ENCODE data around the gene SMOC2.
"Not testable (repeated sequence)": the region's sequence is repeated elsewhere in the genome, so short reads cannot be mapped to it uniquely, and the experiment has no call there.

Gene SMOC2

GRCh38 chr6:168609026-168609685, 168.2 kb downstream of the SMOC2 start:
- DNase-seq: no peak

DNA sequence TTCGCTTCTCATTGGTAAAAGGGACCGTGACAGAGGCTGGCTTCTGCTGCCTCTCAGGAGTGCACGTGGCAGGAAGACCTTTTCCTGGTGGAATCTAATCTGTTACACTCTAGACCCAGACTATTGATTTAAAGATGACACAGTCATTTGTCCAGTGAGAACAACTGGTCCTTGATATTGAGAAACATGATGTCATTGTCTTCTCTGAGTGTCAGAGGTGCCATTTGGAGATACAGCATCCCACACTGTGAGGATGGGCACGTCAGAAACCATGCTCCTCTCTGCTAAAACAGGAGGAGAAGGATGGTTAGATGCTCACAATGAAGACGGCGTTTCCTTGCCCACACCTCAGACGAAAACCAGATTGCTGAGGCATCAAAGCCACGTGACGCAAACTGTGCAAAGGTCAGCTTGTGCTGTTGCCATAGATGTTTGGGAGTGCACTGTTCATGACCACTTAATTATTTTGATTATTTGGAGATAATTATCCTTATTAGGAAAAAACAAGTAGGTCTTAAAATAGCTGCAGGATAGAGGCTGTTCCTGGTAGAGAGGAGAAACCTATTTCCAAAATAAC, 169.0 kb downstream of the SMOC2 start:
- no peak for DNase-seq

GRCh38 chr6:168610966-168611365, 170.0 kb downstream of the SMOC2 start:
- DNase-seq: not testable (repeated sequence)

GRCh38 chr6:168611691-168612090, 170.7 kb downstream of the SMOC2 start:
- no peak for DNase-seq

- DNase-seq: no peak
Measured at GRCh38 chr6:168612586-168612985, 171.6 kb downstream of the SMOC2 start.

GRCh38 chr6:168615837-168616236, 174.9 kb downstream of the SMOC2 start:
- no peak for DNase-seq

DNA sequence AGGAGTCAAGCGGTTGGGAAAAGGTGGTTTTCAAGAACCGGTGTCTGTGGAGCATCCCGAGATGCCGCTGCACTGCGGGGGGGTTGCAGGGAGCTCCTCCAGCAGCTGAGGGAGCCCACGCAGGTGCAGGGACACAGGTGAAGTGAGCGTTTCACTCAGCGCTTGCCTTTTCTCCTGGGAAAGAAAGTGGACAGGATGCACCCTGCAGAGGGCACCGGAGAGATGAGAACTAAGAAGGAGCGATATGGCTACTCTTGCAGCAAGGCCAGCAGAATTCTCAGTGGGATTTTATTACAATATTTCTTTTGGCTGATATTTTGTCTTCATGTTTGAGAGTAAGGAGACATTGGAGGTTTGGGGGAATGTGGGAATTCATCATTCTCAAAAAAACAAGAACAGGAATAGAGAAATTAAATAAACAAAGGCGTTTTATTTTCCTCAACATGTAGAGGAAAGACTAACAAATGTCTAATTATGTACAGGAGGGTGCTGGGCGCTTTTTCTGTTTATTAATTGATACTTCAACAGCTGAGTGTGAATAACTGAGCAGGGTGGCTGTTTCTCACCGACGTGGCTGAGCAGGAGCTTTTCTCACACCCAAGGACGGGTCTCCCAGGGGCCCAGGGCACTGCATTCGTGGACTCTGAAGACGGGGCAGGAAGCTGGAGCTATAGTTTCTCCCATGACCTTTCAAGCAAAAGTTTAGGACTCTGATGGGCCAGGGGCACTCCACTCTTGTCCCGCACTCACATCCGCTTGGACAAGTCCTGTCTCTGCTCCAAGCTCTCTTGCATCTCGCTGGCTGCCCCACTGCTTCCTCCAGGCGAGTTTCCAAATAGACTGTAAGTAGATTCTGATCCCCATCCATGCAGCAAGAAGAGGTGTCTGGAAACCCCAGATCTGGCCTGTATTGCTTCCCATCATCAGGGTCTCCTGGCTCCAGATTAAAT, 176.1 kb downstream of the SMOC2 start:
- DNase-seq: no peak

DNA sequence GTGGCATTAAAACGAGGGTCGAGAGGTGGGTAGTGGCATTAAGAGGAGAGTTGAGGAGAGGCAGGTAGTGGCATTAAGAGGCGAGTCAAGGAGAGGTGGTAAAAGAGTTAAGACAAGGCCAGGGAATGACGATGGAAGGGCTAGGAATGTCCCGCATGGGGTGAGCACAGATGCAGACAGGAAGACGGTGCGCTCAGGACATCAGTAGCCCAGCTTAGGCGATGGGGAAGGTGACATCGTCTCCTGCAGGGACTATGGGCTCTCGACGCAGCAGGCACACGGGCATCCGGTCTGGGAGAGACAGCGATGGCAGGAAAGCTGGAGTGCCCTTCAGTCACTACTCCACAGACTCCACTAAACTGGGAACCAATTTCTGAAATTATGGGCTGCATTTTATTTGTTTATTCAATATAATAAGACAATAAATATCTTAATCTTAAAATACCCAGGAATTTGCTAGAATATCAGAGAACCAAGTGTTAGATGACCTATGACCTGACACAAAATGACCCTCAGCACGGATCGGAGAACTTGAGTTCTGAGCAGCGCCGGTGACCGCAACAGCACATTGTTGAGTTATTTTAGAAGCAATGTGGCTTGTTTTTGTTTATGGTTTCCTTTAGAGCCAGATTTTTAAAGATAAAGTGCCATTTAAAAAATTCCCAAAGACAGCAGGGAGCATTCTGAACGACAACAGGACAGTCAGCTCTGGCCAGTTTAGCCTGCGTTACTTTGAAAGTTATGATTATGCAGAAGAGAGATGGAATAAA, 177.7 kb downstream of the SMOC2 start:
- no peak for DNase-seq

- DNase-seq: no peak
Measured at GRCh38 chr6:168619560-168620314, 178.8 kb downstream of the SMOC2 start.

DNA sequence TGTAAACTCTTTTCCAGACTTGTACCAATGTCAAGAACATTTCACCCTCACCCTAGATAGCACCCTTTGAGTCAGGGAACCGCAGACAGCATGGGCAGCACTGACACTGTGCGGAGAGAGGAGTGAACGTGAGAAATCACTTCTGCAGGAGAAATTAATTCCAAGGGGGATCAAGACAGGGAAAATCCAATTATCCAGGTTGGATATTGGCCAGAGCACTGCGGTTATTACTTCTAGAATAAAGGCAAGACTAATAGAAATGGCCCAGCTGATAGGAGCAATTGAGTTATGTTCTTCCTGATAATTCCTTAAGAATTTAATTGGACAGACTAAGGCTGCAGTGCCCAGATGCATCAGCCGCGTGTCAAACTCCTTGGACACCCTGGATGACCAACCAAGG, 179.6 kb downstream of the SMOC2 start:
- DNase-seq: no peak

DNA sequence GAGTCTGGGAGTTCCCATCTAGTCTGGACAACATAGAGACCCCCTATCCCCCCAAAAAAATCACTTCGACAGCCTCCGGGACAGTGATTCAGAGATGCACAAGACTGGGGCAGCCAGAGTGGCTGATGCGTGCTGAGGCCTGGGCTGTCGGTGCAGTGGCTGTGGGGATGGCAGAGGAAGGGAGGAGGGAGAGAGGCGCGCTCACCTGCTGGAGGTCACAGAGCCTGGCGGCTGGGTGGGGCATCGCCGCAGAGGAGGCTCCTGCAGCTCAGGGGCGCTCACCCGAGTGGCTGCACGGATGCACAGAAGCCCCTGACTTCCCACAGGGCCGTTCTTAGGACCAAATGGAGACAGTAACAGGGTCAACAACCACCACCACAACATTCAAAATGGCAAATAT, 182.8 kb downstream of the SMOC2 start:
- no peak for DNase-seq

GRCh38 chr6:168624540-168624939, 183.6 kb downstream of the SMOC2 start:
- DNase-seq: no peak

- DNase-seq: no peak
Measured at GRCh38 chr6:168624948-168625347, 184.0 kb downstream of the SMOC2 start.

DNA sequence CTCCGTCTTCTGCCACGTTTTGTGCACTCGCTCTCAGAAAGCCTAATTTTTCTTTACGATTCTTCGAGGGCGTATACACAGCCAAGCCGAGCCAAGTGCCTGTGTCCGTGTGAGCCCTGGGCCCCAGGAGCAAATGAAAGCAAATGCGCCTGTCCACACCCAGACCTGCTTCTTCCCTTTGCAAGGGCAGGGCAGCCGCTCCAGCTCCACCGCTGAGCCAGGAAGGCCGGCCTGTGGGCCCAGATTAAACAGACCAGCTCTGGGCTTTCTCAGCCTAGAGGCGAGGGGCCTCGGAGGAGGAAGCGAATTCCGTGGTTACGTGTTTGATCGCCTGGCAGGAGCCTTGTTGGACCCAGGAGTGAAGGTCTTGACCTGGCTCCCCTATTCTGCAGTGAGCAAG, 184.6 kb downstream of the SMOC2 start:
- DNase-seq: no peak

- no peak for DNase-seq
Measured at GRCh38 chr6:168626046-168626602, 185.1 kb downstream of the SMOC2 start.

DNA sequence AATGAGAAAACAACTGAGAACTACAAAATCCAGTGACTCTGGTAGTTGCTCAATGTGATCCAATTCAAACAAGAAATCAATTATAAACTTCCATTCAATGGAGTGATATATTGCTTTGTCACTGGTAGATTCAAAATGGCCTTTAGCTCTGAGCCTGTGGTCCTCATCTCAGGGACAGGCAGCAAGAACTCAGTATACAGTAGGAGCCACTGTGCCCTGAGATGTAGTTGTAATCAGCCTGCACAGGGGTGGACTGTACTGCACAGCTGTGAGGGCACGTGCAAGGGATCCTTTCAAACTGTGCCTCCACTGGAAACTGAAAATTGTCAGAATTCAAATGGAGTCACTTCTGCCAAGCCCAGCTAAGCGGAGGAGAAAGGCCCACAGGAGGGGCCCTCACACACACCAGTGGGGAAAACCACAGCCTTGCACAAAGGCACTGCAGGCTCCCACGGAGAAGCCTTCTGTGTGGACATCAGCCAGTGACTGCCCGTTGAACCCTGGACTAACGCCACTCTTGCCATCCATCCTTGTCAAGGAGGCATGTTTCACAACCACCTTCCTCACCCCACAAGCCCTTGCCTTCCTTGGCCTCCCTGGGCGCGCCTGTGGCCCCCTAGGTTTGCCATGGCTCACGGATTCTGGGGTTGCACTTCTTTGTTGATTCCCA, 186.7 kb downstream of the SMOC2 start:
- DNase-seq: no peak

DNA sequence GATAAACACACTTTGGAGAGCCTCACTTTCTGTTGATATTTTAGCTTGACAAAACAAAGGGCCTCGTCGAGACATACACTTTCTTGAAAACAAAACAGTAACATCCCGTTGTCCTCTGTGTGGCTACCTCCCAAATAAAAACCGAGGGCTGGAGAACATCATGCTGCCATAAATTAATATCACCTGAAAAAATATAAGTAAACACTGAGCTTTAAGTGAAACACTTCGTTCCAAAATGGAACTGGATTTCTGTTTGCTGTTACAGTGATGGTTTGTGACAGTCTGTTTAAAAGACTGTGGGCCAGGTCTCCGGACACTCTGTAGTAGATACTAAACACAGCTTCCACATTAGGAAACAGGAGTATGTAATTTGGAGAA, 187.2 kb downstream of the SMOC2 start:
- no peak for DNase-seq

- no peak for DNase-seq
Measured at GRCh38 chr6:168628732-168629245, 187.8 kb downstream of the SMOC2 start.

GRCh38 chr6:168631564-168631963, 190.6 kb downstream of the SMOC2 start:
- DNase-seq: no peak

GRCh38 chr6:168632694-168633093, 191.7 kb downstream of the SMOC2 start:
- DNase-seq: no peak

Data from fibroblast of skin of right biceps (primary cell).